Measurements from ENCODE around the gene ADGRB3.

The ADGRB3 gene

GRCh38 chr6:68709882-68710281, 74.8 kb downstream of the ADGRB3 start:
- no peak overlapping the region for H3K4me3 ChIP-seq (ENCODE audit: low read length)
- no peaks in the 10 kb centered on the region for H3K36me3 ChIP-seq (replicated peaks; ENCODE audit: insufficient read depth, low read length)
- no peaks in the 10 kb centered on the region for H3K9me2 ChIP-seq (replicated peaks; ENCODE audit: insufficient read depth, low read length)
- no peaks in the 10 kb centered on the region for H3K4me1 ChIP-seq (ENCODE audit: low read length)
- H3K79me2 ChIP-seq (ENCODE audit: low read length), result no peaks in the 10 kb centered on the region
- no peaks in the 10 kb centered on the region for H3K9me3 ChIP-seq (replicated peaks; ENCODE audit: insufficient read depth, low read length)
- TF ChIP-seq, protein P1, sequence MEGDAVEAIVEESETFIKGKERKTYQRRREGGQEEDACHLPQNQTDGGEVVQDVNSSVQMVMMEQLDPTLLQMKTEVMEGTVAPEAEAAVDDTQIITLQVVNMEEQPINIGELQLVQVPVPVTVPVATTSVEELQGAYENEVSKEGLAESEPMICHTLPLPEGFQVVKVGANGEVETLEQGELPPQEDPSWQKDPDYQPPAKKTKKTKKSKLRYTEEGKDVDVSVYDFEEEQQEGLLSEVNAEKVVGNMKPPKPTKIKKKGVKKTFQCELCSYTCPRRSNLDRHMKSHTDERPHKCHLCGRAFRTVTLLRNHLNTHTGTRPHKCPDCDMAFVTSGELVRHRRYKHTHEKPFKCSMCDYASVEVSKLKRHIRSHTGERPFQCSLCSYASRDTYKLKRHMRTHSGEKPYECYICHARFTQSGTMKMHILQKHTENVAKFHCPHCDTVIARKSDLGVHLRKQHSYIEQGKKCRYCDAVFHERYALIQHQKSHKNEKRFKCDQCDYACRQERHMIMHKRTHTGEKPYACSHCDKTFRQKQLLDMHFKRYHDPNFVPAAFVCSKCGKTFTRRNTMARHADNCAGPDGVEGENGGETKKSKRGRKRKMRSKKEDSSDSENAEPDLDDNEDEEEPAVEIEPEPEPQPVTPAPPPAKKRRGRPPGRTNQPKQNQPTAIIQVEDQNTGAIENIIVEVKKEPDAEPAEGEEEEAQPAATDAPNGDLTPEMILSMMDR (IDR thresholded peaks at IDR 0.05; ENCODE audit: low read length), result no peak
- TF ChIP-seq EZH2phosphoT487 (IDR thresholded peaks at IDR 0.05; ENCODE audit: low read length) (no peak), EZH2 (optimal IDR thresholded peaks at IDR 0.05; ENCODE audit: low read depth, low read length) (no peak)
- no peaks in the 10 kb centered on the region for H4K20me1 ChIP-seq (ENCODE audit: insufficient read depth, low read length)
- no peak overlapping the region for H2AFZ ChIP-seq (ENCODE audit: low read length)
- H3K27ac ChIP-seq (ENCODE audit: low read length), result no peak overlapping the region
- H3K9ac ChIP-seq (ENCODE audit: low read length), result no peak overlapping the region
- DNase-seq, result no peak
- no peaks in the 10 kb centered on the region for H3F3A ChIP-seq (ENCODE audit: insufficient read depth, low read length)
- H3K4me2 ChIP-seq (ENCODE audit: low read depth, low read length), result no peak overlapping the region
- H3K27me3 ChIP-seq (replicated peaks; ENCODE audit: insufficient read depth, low read length), result no peaks in the 10 kb centered on the region

DNA sequence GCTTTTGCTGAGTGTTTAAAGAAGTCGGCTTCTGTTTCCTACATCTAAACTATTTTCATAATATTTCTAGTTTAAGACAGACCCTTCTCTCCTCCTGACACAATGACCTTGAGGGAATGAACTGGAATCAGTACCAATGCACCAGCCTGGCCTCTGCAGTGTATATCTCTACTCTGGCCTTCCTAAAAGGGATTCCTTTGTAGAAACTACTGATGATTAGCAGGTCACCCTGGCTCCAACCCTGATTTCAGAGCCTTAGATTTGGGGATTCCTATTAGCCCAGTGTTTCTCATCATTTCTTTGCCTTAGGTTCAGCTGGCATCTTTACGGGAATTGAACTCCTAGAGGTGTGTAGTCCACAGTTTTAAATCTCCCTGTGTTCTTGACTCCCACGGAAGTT, 75.4 kb downstream of the ADGRB3 start:
- H3K79me2 ChIP-seq (ENCODE audit: low read length), result no peaks in the 10 kb centered on the region
- H3K9me2 ChIP-seq (replicated peaks; ENCODE audit: insufficient read depth, low read length), result no peaks in the 10 kb centered on the region
- TF ChIP-seq, protein P1 (IDR thresholded peaks at IDR 0.05; ENCODE audit: low read length), result no peak
- TF ChIP-seq EZH2 (optimal IDR thresholded peaks at IDR 0.05; ENCODE audit: low read depth, low read length), result no peak
- TF ChIP-seq EZH2phosphoT487 (IDR thresholded peaks at IDR 0.05; ENCODE audit: low read length), result no peak
- no peak overlapping the region for H3K27ac ChIP-seq (ENCODE audit: low read length)
- H3K4me1 ChIP-seq (ENCODE audit: low read length), result no peaks in the 10 kb centered on the region
- no peaks in the 10 kb centered on the region for H3F3A ChIP-seq (ENCODE audit: insufficient read depth, low read length)
- H3K36me3 ChIP-seq (replicated peaks; ENCODE audit: insufficient read depth, low read length), result no peaks in the 10 kb centered on the region
- H3K4me2 ChIP-seq (ENCODE audit: low read depth, low read length), result no peak overlapping the region
- no peak overlapping the region for H2AFZ ChIP-seq (ENCODE audit: low read length)
- no peak overlapping the region for H3K9ac ChIP-seq (ENCODE audit: low read length)
- no peaks in the 10 kb centered on the region for H3K27me3 ChIP-seq (replicated peaks; ENCODE audit: insufficient read depth, low read length)
- no peaks in the 10 kb centered on the region for H4K20me1 ChIP-seq (ENCODE audit: insufficient read depth, low read length)
- DNase-seq, result no peak
- no peaks in the 10 kb centered on the region for H3K9me3 ChIP-seq (replicated peaks; ENCODE audit: insufficient read depth, low read length)
- H3K4me3 ChIP-seq (ENCODE audit: low read length), result no peak overlapping the region

- H3K4me1 ChIP-seq (ENCODE audit: low read length), result no peaks in the 10 kb centered on the region
- no peak for DNase-seq
- no peak overlapping the region for H2AFZ ChIP-seq (ENCODE audit: low read length)
- no peaks in the 10 kb centered on the region for H4K20me1 ChIP-seq (ENCODE audit: insufficient read depth, low read length)
- no peaks in the 10 kb centered on the region for H3K27me3 ChIP-seq (replicated peaks; ENCODE audit: insufficient read depth, low read length)
- H3K4me2 ChIP-seq (ENCODE audit: low read depth, low read length), result no peak overlapping the region
- no peak overlapping the region for H3K27ac ChIP-seq (ENCODE audit: low read length)
- H3K36me3 ChIP-seq (replicated peaks; ENCODE audit: insufficient read depth, low read length), result no peaks in the 10 kb centered on the region
- H3K9ac ChIP-seq (ENCODE audit: low read length), result no peak overlapping the region
- H3K9me3 ChIP-seq (replicated peaks; ENCODE audit: insufficient read depth, low read length), result no peaks in the 10 kb centered on the region
- H3K9me2 ChIP-seq (replicated peaks; ENCODE audit: insufficient read depth, low read length), result no peaks in the 10 kb centered on the region
- no peak overlapping the region for H3K4me3 ChIP-seq (ENCODE audit: low read length)
- H3K79me2 ChIP-seq (ENCODE audit: low read length), result no peaks in the 10 kb centered on the region
- TF ChIP-seq, protein P1 (IDR thresholded peaks at IDR 0.05; ENCODE audit: low read length), result no peak
- no peak for TF ChIP-seq EZH2 (optimal IDR thresholded peaks at IDR 0.05; ENCODE audit: low read depth, low read length)
- TF ChIP-seq EZH2phosphoT487 (IDR thresholded peaks at IDR 0.05; ENCODE audit: low read length), result no peak
- no peaks in the 10 kb centered on the region for H3F3A ChIP-seq (ENCODE audit: insufficient read depth, low read length)
Observed at GRCh38 chr6:68710916-68711315, 75.8 kb downstream of the ADGRB3 start.
